ENCODE results near the gene GPR32. TPM values are rescaled to one million over a fixed set of nuclear protein-coding genes. Genes with fewer than 3 reads are reported as not detected.

GPR32 gene
- total RNA-seq, 1 donor from 2014 or later, result not detected

DNA sequence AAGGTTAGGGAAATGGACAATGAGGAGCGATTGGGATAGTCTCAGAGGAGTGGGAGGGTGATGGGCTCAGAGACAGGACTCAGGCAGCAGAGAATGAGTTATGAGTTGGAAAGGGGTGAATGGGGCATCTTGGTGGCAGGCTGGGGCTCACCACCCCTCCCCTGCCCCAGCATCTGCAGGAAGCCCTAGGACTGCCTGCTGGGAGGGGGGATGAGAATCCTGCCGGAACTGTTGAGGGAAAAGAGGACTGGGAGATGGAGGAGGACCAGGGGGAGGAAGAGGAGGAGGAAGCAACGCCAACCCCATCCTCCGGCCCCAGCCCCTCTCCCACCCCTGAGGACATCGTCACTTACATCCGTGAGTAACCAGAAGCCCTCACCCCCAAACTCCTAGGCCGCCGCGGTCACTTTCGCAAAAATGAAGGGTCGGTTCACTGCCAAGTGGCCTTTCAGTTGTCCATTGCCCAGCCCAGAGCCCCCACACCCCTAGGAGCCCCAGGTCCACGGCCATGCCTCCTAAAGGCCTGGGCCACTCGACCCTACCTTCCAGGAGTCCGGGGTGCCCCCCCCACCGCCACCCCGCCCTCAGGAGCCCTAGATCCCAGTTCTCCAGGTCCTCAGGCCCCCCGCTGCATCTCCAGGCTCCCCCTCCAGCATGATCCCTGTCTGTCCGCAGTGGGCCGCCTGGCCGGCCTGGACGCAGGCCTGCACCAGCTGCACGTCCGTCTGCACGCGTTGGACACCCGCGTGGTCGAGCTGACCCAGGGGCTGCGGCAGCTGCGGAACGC lies 46.3 kb upstream of the GPR32 start:
- Mint-ChIP-seq H3K4me1 (ENCODE audit: low read depth) (peaks cover 3% of the 10 kb centered on the region), H3K27me3 (peaks cover 42% of the 10 kb centered on the region), H3K36me3 (ENCODE audit: insufficient read depth) (no peaks in the 10 kb centered on the region), H3K27ac (peak overlapping the region; percentile 88), H3K9me3 (ENCODE audit: low read depth) (no peaks in the 10 kb centered on the region), H3K4me3 (ENCODE audit: low read depth) (peak overlapping the region; percentile 94)
- TF ChIP-seq, protein P1, sequence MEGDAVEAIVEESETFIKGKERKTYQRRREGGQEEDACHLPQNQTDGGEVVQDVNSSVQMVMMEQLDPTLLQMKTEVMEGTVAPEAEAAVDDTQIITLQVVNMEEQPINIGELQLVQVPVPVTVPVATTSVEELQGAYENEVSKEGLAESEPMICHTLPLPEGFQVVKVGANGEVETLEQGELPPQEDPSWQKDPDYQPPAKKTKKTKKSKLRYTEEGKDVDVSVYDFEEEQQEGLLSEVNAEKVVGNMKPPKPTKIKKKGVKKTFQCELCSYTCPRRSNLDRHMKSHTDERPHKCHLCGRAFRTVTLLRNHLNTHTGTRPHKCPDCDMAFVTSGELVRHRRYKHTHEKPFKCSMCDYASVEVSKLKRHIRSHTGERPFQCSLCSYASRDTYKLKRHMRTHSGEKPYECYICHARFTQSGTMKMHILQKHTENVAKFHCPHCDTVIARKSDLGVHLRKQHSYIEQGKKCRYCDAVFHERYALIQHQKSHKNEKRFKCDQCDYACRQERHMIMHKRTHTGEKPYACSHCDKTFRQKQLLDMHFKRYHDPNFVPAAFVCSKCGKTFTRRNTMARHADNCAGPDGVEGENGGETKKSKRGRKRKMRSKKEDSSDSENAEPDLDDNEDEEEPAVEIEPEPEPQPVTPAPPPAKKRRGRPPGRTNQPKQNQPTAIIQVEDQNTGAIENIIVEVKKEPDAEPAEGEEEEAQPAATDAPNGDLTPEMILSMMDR (IDR thresholded peaks at IDR 0.05; ENCODE audit: unreplicated experiment), result no peak
- no peak for DNase-seq (ENCODE audit: low spot score, unreplicated experiment)

DNA sequence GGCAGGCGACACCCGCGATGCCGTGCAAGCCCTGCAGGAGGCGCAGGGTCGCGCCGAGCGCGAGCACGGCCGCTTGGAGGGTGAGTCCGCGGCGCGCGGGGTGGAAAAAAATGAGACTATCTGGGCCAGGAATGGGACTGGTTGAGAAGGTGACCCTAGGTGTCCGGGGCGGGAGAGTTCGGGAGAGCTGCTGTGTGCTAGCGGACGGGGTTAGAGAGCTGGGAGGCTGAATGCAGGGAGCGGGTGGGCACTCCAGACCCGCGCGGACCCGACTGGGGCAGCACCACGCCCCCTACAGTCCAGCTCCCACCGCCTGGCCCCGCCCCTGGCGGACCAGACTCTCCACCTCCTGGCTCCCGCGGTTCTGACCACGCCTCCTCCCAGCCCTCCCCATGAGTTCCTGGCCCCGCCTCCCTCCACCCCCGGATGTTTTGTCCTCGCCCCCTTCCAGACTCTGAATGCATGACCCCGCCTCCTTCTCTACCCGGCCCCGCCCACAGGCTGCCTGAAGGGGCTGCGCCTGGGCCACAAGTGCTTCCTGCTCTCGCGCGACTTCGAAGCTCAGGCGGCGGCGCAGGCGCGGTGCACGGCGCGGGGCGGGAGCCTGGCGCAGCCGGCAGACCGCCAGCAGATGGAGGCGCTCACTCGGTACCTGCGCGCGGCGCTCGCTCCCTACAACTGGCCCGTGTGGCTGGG lies 45.6 kb upstream of the GPR32 start:
- Mint-ChIP-seq H3K4me1 (ENCODE audit: low read depth) (peaks cover 3% of the 10 kb centered on the region), H3K4me3 (ENCODE audit: low read depth) (peak overlapping the region; percentile 94), H3K27ac (peak overlapping the region; percentile 89), H3K9me3 (ENCODE audit: low read depth) (no peaks in the 10 kb centered on the region), H3K27me3 (peaks cover 42% of the 10 kb centered on the region), H3K36me3 (ENCODE audit: insufficient read depth) (no peaks in the 10 kb centered on the region)
- TF ChIP-seq, protein P1 (IDR thresholded peaks at IDR 0.05; ENCODE audit: unreplicated experiment), result peak; percentile 94
- DNase-seq (ENCODE audit: low spot score, unreplicated experiment), result peak; percentile 100

DNA sequence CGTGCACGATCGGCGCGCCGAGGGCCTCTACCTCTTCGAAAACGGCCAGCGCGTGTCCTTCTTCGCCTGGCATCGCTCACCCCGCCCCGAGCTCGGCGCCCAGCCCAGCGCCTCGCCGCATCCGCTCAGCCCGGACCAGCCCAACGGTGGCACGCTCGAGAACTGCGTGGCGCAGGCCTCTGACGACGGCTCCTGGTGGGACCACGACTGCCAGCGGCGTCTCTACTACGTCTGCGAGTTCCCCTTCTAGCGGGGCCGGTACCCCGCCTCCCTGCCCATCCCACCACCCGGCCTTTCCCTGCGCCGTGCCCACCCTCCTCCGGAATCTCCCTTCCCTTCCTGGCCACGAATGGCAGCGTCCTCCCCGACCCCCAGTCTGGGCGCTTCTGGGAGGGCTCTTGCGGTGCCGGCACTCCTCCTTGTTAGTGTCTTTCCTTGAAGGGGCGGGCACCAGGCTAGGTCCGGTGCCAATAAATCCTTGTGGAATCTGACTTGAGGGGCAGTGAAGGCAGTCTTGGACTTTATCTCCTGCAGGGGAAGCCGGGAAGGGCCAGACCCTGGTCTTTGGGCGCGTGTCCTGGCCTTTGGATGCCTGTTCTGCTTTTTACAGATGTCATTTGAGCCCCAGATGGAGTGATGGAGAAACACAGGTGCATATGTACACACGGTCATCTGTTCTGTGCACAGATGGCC lies 44.9 kb upstream of the GPR32 start:
- Mint-ChIP-seq H3K27me3 (peaks cover 38% of the 10 kb centered on the region), H3K27ac (peak overlapping the region; percentile 89), H3K36me3 (ENCODE audit: insufficient read depth) (no peaks in the 10 kb centered on the region), H3K4me1 (ENCODE audit: low read depth) (peaks cover 2% of the 10 kb centered on the region), H3K4me3 (ENCODE audit: low read depth) (peak overlapping the region; percentile 94), H3K9me3 (ENCODE audit: low read depth) (no peaks in the 10 kb centered on the region)
- TF ChIP-seq, protein P1 (IDR thresholded peaks at IDR 0.05; ENCODE audit: unreplicated experiment), result no peak
- DNase-seq (ENCODE audit: low spot score, unreplicated experiment), result no peak

DNA sequence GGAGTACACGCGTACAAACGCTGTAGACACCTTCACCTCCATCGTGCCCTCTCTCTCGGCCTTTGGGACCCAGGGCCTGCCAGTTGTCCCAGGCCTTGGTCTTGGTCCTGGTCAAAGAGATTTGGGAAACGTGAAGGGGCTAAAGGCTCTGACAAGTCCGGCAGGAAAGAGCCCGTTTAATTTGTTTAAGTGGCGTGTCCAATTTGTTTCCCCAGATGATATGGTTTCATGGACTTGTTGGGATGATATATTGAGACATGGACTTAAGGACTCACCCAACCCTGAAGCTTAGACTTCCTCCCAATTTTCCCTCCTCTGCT lies 44.4 kb upstream of the GPR32 start:
- Mint-ChIP-seq H3K9me3 (ENCODE audit: low read depth) (no peaks in the 10 kb centered on the region), H3K4me3 (ENCODE audit: low read depth) (peak overlapping the region; percentile 94), H3K4me1 (ENCODE audit: low read depth) (peaks cover 2% of the 10 kb centered on the region), H3K36me3 (ENCODE audit: insufficient read depth) (no peaks in the 10 kb centered on the region), H3K27ac (no peak overlapping the region), H3K27me3 (peaks cover 33% of the 10 kb centered on the region)
- TF ChIP-seq, protein P1 (IDR thresholded peaks at IDR 0.05; ENCODE audit: unreplicated experiment), result no peak
- DNase-seq (ENCODE audit: low spot score, unreplicated experiment), result no peak

DNA sequence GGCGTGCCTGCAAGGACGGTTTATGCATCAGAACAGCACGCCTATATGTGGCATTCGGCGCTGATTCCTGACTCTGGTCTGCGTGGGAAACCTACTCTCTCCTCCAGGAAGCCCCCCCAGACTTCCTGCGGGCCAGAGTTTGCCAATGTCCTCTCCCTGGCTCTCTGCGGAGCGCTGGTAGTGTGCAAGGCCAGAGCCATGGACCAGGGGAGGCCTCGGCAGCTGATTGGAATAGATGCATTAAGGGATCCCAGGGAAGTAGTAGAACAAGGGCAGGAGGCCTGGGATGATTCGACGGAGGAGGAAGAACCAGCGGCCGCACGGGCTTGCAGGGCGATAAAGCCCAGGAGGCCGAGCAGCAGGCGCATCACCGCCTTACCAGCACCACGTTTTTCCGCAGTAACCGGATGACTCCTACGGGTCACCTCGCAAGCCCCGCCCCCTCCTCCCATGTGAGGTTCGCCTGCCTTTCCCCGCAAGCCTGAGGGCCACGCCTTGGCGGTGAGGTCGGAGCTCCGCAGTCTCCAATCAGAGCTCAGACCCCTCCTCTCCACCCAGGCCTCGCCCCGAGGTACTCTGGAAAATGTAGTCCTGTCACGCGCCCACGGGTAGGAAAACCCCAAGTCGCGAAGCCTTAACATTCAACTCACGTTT lies 42.1 kb upstream of the GPR32 start:
- Mint-ChIP-seq H3K27me3 (peaks cover 27% of the 10 kb centered on the region), H3K36me3 (ENCODE audit: insufficient read depth) (no peaks in the 10 kb centered on the region), H3K4me3 (ENCODE audit: low read depth) (peak overlapping the region; percentile 5), H3K27ac (no peak overlapping the region), H3K9me3 (ENCODE audit: low read depth) (no peaks in the 10 kb centered on the region), H3K4me1 (ENCODE audit: low read depth) (peaks cover 2% of the 10 kb centered on the region)
- peak; percentile 69 for DNase-seq (ENCODE audit: low spot score, unreplicated experiment)
- TF ChIP-seq, protein P1 (IDR thresholded peaks at IDR 0.05; ENCODE audit: unreplicated experiment), result no peak
